ENCODE measurements around the gene LAMP5.

Gene LAMP5

DNA sequence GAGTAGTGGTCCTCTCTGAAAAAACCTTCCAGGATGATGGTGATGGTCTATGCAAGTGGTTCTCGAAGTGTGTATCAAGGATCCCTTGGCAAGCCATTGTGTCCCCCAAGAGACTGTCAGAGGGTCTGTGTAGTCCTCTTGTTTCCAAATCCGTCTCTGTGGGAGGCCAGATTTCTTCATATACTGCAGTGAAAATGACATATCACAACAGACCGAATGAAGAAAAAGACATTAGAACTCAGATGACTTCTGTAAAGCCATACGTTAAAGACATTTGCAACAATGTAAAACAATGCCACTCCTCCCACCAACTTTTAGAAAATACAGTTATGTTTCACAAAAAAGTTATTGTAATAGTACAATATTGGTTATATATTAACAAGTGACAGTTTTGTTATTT is 27.2 kb upstream of the LAMP5 start:
- TF ChIP-seq, protein P1, sequence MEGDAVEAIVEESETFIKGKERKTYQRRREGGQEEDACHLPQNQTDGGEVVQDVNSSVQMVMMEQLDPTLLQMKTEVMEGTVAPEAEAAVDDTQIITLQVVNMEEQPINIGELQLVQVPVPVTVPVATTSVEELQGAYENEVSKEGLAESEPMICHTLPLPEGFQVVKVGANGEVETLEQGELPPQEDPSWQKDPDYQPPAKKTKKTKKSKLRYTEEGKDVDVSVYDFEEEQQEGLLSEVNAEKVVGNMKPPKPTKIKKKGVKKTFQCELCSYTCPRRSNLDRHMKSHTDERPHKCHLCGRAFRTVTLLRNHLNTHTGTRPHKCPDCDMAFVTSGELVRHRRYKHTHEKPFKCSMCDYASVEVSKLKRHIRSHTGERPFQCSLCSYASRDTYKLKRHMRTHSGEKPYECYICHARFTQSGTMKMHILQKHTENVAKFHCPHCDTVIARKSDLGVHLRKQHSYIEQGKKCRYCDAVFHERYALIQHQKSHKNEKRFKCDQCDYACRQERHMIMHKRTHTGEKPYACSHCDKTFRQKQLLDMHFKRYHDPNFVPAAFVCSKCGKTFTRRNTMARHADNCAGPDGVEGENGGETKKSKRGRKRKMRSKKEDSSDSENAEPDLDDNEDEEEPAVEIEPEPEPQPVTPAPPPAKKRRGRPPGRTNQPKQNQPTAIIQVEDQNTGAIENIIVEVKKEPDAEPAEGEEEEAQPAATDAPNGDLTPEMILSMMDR (IDR thresholded peaks at IDR 0.05): no peak
- Mint-ChIP-seq H3K4me1 (peaks cover 10% of the 10 kb centered on the region), H3K27ac (no peak overlapping the region), H3K27me3 (ENCODE audit: low read depth, poor library complexity) (peaks cover 2% of the 10 kb centered on the region), H3K9me3 (no peaks in the 10 kb centered on the region), H3K4me3 (no peak overlapping the region), H3K36me3 (ENCODE audit: low read depth) (no peaks in the 10 kb centered on the region)
- no peak for DNase-seq

DNA sequence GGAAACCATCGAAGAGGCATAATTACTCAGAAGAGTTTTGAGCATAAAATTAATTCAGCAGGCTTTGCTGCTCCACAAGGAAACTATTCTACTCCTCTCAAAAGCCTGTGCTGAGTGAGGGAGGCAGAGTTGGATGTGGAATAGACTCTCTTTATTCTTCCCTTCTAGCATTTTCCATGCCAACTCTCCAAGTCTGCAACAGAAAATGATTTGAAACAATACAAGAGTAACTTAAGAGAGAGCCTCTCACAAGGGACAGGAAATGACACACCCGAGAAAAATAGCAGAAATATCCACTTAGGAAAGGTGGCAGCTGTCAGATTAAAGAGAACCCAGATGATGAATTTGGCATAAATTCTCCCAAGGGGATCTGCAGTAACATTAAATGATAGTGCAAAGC is 26.3 kb upstream of the LAMP5 start:
- TF ChIP-seq, protein P1 (IDR thresholded peaks at IDR 0.05): no peak
- Mint-ChIP-seq H3K9me3 (no peaks in the 10 kb centered on the region), H3K4me3 (no peak overlapping the region), H3K27ac (no peak overlapping the region), H3K36me3 (ENCODE audit: low read depth) (no peaks in the 10 kb centered on the region), H3K27me3 (ENCODE audit: low read depth, poor library complexity) (peaks cover 2% of the 10 kb centered on the region), H3K4me1 (peaks cover 10% of the 10 kb centered on the region)
- DNase-seq: no peak

DNA sequence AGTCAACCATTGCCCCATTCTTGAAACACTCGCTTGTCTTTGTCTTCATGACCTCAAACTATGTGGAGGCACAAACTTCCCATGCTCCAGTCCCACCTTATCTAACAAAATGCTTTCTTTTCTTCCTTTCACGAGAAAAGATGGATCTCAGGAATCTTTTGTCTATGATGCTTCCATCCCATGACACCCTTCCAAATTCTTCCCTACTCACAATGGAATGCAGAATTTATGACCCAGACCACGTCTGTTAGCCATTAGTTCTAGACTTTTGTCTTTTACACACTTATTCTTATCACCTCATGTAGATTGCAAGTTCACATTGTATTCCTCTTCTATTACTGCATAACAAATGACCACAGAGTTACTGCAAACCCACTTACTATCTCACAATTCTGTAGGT is 24.2 kb upstream of the LAMP5 start:
- Mint-ChIP-seq H3K27me3 (ENCODE audit: low read depth, poor library complexity) (peaks cover 7% of the 10 kb centered on the region), H3K36me3 (ENCODE audit: low read depth) (no peaks in the 10 kb centered on the region), H3K9me3 (no peaks in the 10 kb centered on the region), H3K4me3 (no peak overlapping the region), H3K27ac (no peak overlapping the region), H3K4me1 (peaks cover 10% of the 10 kb centered on the region)
- no peak for DNase-seq
- TF ChIP-seq, protein P1 (IDR thresholded peaks at IDR 0.05): no peak

DNA sequence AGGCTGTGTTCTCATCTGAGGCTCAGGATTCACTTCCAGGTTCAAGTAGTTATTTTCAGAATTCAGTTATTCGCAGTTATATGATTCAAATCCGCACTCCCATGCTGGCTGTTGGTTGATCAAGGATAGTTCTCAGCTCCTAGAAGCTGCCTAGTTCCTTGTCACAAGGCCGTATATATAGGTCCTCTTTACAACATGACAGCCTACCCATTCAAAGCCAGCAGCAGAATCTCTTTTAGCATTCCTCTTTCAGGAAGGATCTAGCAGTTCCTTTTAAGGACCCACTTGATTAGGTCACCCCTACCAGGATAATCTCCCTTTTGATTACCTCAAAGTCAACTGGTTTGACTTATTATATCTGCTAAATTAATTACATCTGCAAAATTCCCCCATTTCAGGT is 23.8 kb upstream of the LAMP5 start:
- Mint-ChIP-seq H3K9me3 (no peaks in the 10 kb centered on the region), H3K4me1 (peaks cover 8% of the 10 kb centered on the region), H3K4me3 (no peak overlapping the region), H3K27ac (no peak overlapping the region), H3K27me3 (ENCODE audit: low read depth, poor library complexity) (peaks cover 7% of the 10 kb centered on the region), H3K36me3 (ENCODE audit: low read depth) (no peaks in the 10 kb centered on the region)
- TF ChIP-seq, protein P1 (IDR thresholded peaks at IDR 0.05): no peak
- no peak for DNase-seq

DNA sequence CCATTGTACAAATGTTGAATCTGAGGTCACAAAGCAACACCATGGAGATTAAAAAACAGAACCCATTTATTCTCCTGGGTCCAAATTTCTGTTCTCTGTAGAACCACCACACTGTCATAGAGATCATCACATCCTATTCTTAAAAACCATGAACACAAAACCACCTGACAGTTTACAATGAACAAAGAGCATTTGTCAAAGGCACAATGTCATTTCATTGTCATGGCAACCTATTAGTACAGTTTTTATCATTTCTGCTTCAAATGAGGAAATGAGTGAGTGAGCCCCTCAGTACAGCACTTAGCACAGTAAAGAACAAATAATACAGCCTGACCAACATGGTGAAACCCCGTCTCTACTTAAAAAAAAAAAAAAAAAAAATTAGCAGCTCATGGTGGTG is 23.1 kb upstream of the LAMP5 start:
- H3K27me3 Mint-ChIP-seq (ENCODE audit: low read depth, poor library complexity): peaks cover 11% of the 10 kb centered on the region
- TF ChIP-seq, protein P1 (IDR thresholded peaks at IDR 0.05): no peak
- no peak for DNase-seq
- H3K36me3 Mint-ChIP-seq (ENCODE audit: low read depth): no peaks in the 10 kb centered on the region
- no peak overlapping the region for H3K4me3 Mint-ChIP-seq
- no peak overlapping the region for H3K27ac Mint-ChIP-seq
- H3K9me3 Mint-ChIP-seq: no peaks in the 10 kb centered on the region
- peaks cover 1% of the 10 kb centered on the region for H3K4me1 Mint-ChIP-seq

DNA sequence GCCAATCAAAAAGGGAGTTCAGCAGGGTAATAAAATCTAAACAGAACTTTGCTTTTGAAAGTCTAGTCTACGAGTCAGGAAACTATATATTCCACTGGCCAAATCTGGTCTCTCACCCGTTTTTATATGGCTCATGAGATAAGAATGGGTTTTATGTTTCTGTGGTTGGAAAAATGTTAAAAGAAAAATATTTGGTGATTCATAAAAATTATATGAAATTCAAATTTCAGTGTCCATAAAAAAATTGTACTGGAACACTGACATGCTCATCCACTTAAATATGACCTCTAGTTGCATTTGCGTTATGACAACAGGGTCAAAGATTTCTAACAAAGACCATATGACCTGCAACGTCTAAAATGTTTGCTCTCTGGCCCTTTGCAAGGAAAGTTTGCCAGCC is 22.3 kb upstream of the LAMP5 start:
- Mint-ChIP-seq H3K27ac (no peak overlapping the region), H3K4me3 (no peak overlapping the region), H3K27me3 (ENCODE audit: low read depth, poor library complexity) (peaks cover 16% of the 10 kb centered on the region), H3K4me1 (no peaks in the 10 kb centered on the region), H3K9me3 (no peaks in the 10 kb centered on the region), H3K36me3 (ENCODE audit: low read depth) (no peaks in the 10 kb centered on the region)
- TF ChIP-seq, protein P1 (IDR thresholded peaks at IDR 0.05): no peak
- no peak for DNase-seq
